Kidney tubule cell (primary cell): ENCODE results near the gene CATSPER3.

Experiments
- DNase-seq: peaks from one replicate; pipeline ENCODE4 v3.0.0-alpha.2; 2018; ENCODE audit warnings: low spot score

CATSPER3 gene

GRCh38 chr5:134967607-134968006 is at the start of gene CATSPER3:
CATSPER3 (plus strand) TSS chr5:134967907; CDS start chr5:134967992, 85 bp downstream.
- DNase-seq: no peak

- DNase-seq: no peak
Measured at GRCh38 chr5:134918861-134919260, 48.8 kb upstream of the CATSPER3 start.

DNA sequence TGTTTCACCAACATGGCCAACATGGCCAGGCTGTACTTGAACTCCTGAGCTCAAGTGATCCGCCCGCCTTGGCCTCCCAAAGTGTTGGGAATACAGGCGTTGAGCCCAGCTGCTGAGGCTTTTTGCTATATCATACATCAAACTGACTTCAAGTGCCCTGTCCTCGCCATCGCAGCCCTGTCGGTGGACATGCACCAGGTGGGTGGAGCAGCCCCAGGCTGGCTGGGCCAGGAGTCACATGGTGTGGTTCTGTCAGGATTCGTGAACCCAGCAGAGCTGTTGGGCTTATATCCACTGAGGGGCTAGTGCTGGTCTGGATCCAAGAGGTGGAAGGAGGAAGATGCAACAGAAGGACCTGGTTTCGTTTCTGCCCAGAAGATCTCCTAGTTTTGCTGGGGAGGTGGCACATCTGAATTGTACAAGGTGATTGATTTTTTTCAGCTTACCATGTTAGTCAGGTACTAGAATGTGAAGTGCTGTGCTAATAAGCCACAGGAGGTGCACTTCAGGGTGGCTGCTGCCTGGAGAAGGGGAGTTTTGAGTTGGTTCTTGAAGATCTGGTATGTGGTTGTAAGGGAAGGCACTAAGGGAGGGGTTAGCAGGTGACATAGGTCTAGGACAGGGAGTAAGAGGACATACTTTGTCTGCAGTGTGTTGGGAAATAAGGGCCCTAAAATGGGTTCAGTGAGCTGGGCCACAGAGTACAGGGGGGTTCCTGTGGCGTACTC is 46.7 kb upstream of the CATSPER3 start:
- no peak for DNase-seq

DNA sequence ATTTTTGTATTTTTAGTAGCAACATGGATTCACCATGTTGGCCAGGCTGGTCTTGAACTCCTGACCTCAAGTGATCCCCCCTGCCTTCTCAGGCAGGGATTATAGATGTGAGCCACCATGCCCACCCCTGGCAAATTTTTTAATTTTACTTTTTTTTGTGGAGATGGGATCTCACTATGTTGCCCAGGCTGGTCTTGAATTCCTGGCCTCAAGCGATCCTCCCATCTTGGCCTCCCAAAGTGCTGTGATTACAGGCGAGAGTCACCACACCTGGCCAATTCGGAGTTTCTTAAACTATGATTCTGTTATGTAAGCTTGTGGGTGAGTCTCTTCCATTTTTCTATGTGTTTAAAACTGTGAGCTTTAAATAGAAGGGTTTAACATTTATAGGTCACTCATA is 35.2 kb upstream of the CATSPER3 start:
- no peak for DNase-seq

DNA sequence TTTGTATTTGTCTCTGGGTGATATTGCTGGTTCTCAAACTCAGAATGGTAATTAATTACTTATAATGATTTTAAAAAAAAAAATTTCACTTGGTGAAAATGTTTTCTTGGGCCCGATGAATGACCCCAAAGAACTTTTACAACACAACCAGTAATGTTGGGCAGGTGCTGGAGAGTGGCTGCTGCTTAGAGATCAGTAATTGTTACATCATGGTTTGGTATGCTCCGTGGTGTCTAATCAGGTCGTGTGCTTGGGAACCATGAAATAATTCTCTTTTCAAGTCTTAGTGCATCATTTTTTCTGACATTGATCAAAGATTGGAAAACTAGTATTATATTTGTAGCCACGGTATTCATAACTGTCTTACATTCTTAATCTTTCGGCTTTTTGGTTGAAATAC is 33.5 kb upstream of the CATSPER3 start:
- DNase-seq: no peak

DNA sequence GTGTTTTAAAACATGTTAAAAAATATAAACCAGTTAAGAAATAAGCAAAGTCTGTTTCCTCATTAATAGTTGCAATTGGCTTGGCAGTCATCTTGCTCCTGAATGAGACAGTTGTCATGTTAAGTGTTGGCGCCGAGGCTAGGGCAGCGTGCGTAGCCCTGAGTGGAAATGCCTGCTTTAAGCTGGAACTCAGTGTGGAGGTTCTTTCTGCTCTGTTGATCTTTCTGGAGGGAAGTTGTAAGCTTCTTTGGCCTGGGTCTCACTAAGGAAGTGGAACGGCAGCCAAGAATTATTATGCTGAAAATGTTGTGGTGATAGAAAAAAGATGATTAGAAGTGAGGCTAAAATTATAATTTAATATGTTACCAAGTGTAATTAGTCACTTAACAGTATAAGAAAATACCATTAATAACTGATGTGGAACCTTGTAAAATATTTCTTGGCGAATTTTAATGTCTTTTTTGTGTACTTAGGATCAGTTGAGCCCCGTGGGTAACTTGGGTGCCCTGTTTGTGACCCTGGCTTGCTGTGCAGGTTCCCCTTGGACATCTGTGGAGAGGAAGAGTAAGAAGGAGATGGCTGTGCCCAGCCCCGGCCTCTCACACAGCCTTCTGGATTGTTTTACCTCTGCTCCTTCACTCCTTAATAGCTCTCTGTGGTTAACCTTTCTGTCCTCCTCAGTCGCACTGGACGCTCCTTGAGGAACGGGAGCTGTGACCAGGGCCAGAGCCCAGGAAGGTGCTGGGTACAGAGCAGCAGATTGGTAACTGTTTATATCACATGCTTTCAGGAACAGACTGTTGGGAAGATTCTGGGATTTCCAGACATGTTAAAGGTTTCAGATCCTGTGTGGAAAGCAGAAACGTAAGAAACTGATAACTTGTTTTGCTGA is 31.8 kb upstream of the CATSPER3 start:
- peak; percentile 52 for DNase-seq

- DNase-seq: no peak
Measured at GRCh38 chr5:134937526-134937925, 30.2 kb upstream of the CATSPER3 start.

GRCh38 chr5:134938030-134938429 is 29.7 kb upstream of the CATSPER3 start:
- DNase-seq: no peak

- no peak for DNase-seq
Measured at GRCh38 chr5:134939500-134939899, 28.2 kb upstream of the CATSPER3 start.

DNA sequence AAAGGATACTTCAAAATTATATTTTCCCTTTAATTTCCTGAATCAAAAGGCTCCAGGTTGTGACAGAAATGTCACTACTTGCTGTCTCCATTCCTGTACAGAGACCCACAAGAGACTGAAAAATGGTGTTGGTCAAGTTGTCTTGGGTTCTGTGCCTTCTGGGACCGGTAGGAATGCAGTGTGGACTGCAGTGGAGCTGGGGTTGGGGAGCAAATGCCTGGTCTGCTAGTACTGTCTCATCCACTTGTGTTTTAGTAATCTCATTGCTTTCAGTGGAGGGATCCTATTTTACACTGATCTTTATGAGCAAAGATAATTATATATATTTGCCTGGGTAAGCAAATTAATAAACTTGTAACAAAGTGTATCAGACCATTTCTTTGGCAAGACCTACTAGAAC is 24.2 kb upstream of the CATSPER3 start:
- DNase-seq: no peak

DNA sequence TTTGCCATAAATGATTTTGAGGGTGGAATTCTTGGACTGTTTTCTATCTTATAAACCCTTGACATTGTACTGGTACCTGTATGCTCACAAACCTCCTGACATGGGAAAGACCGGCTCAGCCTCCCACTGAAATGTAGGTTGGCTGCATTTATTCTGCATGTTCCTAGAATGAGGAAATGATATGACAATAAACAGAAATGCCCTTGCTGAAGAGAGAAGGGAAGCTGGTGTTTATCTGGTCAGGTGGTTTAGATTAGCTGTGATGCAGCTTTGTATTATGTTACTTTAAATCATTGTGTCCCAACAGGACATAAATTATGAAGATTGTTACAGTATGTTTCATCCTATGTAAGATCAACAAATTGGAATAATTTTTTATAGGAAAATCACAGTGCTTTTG is 23.1 kb upstream of the CATSPER3 start:
- no peak for DNase-seq

DNA sequence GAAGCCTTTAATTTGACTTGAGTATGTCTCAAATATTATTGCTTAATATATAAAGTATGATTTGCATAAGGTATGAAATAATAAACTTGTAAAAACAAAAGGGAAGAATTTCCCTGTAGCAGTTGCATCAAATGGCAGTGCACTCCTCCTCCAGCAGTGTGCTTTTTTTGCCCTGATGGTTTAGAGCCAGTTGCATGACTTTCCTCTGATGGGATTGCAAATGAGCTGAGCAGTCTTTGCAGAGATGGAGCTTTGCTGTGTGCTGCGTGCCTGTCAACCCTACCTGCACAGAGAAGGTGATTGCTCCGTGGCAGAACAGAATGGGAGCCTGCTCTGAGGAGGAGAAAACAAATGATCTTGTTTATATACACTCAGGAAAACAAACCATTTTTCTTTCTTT is 22.7 kb upstream of the CATSPER3 start:
- no peak for DNase-seq

- DNase-seq: peak; percentile 12
Measured at GRCh38 chr5:134948911-134949310, 18.8 kb upstream of the CATSPER3 start.

- DNase-seq: no peak
Measured at GRCh38 chr5:134949316-134949715, 18.4 kb upstream of the CATSPER3 start.

DNA sequence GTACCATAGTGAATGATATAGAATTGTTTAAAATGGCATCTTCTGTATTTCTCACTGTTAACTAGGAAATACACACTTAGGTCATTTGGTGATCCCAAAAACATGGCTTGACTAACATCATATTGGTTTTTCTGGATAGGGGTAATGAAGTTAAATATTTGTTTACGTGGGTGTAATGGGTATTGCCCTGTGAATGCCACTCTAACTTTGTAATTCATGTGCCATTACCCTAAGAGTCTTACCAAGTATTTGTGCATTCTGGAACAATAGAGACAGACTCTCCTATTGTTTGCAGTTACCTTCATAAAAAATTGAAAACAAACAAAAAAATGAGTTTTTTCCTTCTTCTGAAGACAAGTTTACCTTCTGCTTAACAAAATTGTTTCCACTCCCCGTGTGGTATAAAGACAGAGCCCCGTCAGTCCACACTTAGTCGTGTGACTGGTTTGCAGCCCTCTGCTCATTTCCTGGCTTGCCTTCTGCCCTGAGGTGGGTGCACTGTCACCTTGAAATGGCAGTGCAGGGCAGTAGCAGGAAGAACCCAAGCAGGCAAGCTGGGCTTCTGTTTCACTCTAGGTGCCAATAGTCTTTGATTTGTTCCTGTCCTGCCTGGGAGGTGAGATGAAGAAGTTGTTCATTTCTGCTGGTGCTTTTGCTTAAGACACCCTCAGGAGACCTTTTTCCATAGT is 9.6 kb upstream of the CATSPER3 start:
- DNase-seq: no peak

GRCh38 chr5:134958755-134959154 is 9.0 kb upstream of the CATSPER3 start:
- DNase-seq: no peak

DNA sequence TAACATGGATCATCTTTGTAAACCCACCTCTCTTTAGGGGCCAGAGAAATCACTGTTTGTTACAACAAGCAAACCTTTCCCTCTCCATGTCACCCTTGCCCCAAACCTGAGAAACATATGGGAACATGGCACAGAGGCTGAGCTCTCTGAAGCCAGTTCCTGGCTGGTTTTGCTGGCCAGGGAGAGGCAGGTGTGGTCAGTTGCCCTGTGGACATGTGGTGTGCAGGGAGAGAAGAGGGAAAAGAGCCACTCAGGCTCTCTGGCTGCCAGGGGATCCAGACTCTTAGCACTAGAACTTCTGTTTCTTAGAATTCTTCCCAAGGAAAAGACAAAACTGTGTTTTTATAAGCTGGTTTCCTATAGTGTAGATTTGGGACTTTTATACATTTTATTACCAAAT is 4.6 kb upstream of the CATSPER3 start:
- DNase-seq: no peak

GRCh38 chr5:134964359-134965270 is 3.1 kb upstream of the CATSPER3 start:
- no peak for DNase-seq

DNA sequence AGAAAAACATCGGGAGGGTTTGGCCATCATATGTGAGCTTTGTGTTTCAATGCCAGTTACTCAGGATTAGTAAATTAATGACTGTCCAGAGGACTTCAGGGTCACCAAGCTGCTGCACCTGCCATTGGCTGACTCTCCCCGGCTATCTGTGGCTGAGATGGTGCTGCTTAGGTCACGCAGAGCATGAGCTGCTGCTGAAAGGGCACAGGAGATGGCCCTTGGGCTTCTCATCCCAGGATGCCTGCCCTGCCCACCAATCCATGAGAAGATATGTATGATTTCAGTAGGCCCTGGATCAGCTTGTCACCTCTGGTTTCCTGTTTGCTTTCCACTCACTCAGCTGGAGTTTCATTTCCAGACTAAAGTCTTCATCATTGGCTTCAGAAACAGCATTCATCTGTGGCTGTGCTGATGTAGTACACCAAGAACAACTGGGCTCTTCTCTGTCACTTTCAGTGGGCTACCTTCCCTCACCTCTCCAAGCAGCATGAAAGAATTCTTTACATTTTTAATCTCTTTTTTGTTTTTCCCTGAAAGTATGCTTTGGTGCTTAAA is 2.4 kb upstream of the CATSPER3 start:
- DNase-seq: no peak

- no peak for DNase-seq
Measured at GRCh38 chr5:134968055-134968454, 348 bp downstream of the CATSPER3 start.

DNA sequence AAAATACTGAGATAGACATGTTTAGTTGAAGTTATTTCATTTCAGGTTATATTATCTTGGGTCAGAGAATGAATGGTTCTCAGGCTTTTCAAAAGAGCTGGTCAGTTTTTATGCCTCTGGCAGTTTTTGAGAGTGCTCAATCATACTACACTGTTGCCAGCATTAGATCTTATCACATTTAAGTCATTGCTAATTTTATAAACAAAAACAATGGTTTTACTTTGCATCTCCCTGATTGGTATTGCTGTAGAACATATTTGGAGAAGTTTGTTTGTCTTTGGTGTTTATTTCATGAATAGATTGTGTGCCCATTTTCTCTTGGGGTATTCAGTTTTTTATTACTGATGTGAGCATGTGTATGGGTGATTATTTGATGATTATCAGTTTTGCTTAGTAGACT is 1.5 kb downstream of the CATSPER3 start:
- DNase-seq: no peak
